RPMI7951 (cell line): ENCODE data around the gene ARVCF. TPM values are rescaled to one million over a fixed set of nuclear protein-coding genes. Genes with fewer than 3 reads are reported as not detected.

Experiments used
- DNase-seq: peaks from one replicate; pipeline ENCODE4 v3.0.0-alpha.2; 2012; ENCODE audit warnings: low read depth
- total RNA-seq: library from RNA; depleted of rRNA; stranded (reverse); fragments of >200 nt; shearing (Covaris generic); gene quantifications from 2 replicates; pipeline ENCODE4 v1.2.3, GENCODE V29; 2014

ARVCF gene
- total RNA-seq, 1 experiment from 2014 or later = 2.8 TPM

DNA sequence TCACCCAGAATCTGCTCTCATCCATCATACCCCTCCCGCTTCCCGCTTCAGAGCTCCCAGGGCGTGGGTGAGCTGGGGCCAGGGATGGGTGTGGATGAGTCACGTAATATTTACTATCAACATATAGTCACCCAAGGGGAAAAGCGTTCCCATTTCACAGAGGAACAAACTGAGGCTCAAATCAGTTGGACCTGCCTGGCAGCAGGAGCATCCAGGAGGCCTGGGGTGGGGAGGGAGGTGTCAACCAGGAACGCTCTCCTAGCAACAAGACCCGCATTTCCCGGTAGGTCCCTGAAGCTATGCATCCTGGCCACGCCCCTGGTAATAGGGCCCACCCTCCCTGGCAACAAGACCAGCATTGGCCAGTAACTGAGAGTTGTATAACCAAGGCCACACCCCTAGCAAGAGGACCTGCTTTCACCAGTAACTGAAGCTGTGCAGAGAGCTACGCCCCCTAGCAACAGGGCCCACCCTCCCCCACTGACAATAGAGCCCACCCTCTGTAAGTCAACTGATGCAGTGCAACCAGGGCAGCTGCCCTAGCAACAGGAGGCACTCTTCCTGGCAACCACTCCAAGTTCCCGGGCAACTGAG, 42.3 kb downstream of the ARVCF start:
- DNase-seq = peak; percentile 46

DNA sequence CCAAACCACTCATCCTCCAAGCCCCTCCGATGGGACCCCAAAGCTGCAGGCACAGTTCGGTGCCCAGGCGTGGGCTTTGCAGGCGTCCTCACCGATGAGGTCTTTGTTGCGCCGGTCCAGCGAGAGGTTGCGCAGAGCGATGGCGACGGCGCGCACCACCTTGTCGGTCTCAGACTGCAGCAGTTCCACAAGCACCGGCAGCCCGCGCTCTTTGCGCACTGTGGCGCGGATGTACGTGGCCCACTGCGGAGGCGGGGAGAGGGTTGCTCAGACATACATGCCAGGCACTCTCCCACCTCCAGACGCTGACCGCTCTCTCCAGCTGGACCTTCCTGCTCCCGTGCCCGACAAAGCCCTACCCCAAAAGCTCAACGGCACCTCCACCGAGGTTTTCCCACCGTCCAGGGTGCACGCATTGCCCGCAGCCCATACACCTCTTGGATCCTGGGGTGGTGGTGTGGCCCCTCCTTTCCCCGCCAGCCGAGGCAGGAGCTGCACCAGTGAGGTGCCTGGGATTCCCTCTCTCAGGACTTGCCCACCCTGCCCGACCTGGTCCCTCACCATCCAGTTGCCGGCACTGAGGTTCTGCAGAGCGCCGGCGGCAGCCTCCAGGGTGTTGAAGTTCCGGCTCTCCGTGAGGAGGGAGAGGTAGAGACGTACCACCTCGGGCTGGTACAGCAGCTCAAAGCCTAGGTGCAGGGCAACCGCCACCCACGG, 42.9 kb downstream of the ARVCF start:
- DNase-seq = no peak

DNA sequence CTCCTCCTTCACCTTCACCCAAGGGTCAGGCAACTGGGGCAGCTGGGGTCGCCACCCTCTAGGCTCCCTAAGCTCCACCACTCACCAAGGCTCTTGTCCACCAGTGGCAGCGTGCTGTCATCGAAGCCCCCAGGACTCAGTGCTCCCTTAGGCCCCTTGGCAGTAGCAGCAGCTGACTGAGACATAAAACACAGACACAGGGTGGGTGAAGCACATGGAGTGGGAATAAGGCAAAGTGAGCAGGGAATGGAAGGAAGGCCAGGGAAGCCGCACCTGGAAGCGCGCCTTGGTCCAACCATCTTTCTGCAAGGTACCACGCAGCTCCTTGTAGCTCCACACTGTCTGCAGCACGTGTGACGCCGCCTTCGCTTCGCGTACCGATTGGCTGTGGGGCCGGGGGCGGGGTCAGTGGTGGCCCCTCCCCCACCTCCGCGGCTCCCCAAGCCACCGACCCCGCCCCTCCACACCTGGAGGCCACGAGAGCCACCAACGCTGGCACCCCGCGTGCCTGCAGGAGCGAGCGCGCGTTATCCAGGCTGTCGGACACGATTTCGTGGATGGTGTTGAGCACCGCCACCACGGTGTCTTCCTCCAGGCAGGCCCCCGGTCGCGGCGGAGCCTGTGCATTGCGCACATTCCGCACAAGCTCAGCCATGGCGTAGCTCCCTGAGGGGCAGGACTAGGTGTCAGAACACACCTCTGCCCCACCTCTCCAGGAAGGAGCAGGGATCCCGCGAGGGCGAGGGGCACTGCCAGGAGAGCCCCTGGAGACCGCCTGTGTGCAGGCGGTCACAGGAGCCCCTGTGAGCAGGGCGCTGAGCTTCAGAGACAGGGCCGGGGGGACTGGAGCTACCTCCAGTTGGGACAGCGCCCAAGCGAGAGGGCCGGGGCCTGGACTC, 43.7 kb downstream of the ARVCF start:
- DNase-seq = no peak

DNA sequence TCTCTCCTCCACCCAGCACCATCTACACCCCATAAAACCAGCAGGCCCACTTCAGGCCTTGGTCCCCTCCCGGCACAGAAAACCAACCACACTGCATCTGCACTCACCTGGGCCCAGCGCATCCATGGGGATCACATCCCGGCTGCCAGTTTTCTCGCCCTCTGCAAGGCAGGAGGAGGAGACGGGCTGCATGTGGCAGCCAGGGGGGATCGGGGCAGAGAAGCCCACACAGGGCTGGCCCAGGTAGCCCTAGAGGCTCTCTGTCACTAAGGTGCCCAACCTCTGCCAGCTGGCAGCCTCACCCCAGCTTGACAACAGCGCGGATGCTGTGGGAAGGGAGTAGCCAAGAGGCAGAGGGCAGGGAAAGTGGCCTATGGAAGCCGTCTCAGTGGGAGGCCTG, 44.4 kb downstream of the ARVCF start:
- DNase-seq = no peak

DNA sequence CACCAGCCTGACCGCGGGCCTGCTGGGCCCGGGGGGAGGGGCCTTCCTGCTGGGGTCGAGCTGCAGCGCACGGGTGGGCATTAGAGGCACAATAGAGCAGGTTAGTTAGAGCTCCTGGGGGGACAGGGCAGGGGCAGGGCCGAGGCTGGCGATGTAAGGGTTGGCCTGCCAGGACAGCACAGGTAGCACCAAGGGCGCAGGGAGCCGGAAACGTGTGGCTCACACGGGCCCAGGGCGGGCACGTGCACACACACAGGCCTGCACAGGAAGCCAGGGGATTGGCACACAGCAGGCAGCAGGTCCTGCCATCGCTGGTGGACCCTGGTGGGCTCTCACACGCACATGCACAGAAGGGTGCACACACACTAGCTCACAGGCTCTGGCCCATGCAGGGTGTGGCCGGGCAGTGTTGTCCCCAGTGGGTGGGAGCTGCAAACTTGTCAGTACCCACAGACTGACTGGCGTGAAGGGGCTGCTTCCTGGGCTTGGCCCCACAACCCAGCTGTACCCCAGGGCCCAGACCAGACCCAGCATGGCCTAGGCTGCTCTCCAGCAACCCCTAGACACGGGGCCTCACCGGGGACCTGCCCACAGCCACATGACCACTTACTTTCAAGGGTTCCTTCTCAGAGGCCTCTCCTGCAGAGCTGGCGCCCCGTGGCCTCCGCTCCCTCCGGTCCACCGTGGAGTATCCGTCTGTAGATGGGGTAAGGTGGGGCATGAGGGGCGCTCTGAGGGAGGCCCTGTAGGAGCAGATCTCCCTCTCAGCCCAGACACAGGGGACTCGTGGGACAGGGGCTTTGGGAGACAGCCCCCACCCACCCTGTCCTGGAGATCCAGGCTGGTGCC, 45.1 kb downstream of the ARVCF start:
- no peak for DNase-seq

DNA sequence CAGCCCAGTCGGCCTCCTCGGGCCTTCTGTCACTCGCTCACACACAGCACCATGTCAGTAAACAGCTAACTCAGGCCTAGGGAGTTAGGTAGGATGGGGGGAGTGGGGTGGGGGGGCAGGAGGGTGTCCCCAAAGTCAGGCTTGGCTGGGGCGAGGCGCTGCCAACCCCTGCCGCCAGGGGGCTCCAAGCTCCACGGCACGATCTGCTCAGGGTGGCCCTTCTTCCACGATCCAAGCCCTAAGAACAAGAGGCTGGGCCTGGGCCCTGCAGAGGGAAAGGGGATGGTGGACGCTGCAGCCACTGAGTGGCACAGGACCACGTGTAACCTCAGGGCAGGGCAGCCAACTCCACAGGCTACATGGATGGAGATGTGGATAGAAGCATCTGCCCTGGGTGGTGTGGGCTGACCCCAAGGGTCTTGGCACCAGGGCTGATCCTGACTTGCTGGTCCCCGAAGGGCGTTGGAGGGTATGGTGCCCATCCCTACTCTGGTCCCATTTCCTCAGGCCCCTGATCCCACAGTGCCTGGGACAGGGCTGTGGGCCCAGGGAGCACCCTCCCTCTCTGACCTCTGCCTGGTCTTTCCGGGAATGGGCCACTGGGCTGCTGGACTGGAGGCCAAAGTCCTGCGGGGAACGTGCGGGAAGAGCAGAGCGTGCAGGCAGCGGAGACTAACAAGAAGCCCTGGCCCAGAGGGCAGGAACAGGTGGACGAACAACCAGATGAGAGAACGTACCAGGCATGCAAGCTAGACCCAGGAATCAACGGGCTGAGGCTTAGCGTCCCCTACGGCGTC, 45.9 kb downstream of the ARVCF start:
- DNase-seq = peak; percentile 37

DNA sequence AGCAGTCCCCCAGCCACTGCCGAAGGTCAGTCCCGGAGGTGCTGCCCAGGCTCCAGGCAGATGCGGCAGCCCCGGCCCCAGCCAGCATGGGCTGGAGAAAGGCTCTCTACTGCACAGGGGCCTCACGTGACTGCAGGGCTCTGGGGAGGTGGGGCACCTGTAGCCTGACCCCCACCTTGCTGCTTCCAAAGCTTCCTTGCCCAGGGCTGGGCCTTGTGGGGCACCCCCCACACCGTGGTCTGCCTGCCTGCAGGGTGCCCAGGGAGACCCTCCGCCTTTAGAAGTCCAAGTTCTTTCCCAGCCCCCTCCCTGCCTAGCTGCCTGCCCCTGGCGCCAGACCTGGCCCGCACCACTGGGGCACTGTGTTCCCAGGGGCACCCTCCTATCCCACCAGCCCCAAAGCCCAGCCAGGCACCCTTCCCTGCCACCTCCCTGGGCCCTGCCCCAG, 46.6 kb downstream of the ARVCF start:
- no peak for DNase-seq

DNA sequence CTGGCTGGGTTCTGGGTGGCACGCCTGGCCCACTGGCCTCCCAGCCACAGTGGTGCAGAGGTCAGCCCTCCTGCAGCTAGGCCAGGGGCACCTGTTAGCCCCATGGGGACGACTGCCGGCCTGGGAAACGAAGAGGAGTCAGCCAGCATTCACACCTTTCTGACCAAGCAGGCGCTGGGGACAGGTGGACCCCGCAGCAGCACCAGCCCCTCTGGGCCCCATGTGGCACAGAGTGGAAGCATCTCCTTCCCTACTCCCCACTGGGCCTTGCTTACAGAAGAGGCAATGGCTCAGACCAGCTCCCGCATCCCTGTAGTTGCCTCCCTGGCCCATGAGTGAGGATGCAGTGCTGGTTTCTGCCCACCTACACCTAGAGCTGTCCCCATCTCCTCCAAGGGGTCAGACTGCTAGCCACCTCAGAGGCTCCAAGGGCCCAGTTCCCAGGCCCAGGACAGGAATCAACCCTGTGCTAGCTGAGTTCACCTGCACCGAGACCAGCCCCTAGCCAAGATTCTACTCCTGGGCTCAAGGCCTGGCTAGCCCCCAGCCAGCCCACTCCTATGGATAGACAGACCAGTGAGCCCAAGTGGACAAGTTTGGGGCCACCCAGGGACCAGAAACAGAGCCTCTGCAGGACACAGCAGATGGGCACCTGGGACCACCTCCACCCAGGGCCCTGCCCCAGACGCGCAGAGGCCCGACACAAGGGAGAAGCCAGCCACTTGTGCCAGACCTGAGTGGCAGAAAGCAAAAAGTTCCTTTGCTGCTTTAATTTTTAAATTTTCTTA, 47.3 kb downstream of the ARVCF start:
- DNase-seq = no peak

DNA sequence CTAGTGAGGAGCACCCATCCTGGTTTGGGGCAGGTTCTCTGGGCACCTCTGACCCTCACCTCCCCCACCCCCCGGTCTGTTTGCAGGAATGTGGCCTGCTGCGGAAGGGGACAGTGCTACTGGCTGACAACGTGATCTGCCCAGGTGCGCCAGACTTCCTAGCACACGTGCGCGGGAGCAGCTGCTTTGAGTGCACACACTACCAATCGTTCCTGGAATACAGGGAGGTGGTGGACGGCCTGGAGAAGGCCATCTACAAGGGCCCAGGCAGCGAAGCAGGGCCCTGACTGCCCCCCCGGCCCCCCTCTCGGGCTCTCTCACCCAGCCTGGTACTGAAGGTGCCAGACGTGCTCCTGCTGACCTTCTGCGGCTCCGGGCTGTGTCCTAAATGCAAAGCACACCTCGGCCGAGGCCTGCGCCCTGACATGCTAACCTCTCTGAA, 48.2 kb downstream of the ARVCF start:
- no peak for DNase-seq

DNA sequence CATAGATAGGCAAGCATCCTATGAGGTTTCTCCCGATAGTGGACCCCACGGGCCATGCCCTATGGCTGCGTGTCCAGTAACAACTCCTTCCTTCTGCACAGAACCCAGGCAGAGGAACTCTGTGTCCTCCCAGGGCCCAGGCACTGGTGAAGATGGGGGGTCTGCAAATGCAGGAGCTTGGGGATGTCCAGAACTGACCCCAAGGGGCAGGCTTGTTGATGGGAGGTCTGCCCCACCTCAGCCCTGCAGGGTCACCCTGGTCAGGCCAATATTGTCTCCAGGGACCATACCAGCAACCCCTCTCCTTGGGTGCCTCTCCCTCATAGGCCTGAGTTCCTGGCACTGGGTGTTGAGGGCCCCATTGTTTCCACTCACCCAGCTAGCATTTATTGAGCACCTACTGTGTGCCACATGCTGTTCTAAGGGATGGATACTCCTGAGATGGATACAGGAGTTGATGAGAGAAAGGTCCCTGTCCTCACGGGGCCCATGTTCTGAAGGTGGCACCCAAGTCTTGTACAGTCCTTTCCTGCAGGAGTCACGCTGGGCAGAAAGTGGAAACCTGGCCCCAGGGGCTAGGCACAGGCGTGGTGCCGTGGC, 48.7 kb downstream of the ARVCF start:
- DNase-seq = no peak

DNA sequence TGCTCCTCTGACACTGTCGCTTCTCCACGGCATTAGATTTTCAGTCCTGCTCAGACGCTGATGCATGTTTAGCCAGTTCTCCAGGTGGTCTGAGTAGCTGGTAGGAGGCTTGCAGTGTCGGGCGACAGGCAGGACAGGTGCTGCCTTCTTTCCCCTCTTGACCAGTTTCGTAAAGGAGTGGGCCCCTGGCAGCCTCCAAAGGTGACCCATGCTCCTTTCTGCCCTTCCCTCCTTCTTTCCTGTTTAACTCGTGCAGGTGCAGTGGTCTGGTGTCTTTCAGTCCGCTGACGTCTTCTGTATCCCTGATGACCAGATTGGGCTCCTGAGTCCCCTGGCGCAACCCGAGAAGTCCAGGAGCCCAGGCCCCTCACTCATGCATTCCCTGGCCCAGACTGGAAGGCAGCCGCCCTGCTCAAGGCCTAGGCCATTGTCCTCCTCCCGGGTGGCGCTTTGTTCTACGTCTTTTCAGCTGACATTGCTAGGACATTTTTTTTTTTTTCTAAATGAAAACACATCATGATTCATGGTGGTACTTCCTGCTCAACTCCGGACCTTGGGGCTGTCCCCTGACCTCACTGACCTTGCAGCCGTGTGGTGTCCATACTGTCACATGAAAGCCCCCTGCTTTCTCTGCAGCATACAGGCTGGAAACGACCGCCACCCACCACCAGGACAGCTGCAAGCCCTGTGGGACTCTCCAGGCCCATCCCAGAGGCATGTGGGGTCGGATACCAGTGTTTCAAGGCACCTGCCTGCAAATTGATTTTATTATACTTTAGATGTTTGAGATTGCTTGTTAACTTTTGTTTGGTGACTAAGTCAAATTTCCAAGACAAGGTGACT, 49.5 kb downstream of the ARVCF start:
- no peak for DNase-seq

DNA sequence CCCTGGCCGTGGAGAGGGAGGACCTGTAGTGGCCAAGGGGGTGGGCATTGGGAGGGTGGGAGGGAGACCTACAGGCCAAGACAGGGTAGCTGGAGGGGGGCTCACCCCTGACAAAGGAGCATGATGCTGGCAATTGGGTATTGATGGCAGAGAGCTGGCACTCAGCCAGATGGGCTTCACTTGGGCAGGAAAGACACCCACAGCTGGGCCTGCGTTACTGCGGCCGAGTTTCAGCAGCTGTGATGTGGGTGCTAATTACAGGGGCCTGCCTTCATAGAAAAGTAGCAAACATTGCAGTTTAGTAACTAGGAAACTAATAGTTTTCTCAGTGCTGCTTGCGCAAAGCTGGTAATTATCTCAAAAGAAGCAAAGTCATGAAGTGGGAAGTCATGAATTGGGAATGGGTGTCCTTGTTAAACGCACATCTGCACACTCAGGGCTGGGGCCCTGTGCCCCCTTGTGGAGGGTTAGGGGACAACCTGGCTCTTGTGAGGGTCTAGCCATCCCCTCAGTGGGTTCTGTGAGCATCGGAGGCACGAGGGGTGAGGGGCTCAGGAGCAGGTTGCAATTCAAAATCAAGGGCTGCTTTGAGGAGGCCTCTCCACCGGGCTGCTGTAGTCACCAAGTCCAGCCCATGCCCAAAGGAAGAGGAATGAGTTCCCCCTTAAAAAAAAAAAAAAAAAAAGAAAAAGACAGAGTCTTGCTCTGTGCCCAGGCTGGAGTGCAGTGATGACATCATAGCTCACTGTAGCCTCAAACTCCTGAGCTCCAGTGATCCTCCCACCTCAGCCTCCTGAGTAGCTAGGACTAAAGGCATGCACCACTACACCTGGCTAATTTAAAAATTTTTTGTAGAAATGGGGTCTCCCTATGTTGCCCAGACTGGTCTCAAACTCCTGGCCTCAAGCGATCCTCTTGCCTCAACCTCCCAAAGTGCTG, 50.6 kb downstream of the ARVCF start:
- no peak for DNase-seq

DNA sequence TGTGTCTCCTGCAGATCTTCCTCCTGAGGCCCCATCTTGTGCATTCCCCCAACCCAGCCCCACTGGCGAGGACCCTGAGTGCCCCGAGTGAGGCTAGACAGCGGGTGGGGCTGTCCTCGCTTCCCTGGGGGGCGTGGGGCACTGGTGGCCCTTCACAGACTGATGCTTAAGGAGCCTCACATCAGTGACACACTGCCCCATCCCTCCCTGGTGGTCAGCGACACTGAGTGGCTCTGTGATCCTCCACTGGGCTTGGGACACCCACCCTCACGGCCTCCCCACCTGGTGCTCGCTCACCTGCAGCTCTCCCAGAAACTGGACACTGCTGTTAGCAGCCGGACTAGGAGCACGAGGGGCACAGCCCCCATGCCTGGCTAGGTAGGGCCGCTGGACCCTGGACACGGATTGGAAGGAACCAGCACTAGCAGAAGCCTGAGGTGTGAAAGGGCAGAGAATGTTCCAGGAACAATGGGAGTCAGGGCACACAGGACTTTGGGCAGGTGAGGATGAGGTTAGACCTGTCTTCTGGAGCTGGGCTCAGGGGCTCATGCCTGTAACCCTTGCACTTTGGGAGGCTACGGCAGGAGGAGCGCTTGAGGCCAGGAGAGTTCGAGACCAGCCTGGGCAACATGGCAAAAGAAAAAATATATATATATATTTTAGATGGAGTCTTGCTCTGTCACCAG, 51.8 kb downstream of the ARVCF start:
- DNase-seq = no peak

DNA sequence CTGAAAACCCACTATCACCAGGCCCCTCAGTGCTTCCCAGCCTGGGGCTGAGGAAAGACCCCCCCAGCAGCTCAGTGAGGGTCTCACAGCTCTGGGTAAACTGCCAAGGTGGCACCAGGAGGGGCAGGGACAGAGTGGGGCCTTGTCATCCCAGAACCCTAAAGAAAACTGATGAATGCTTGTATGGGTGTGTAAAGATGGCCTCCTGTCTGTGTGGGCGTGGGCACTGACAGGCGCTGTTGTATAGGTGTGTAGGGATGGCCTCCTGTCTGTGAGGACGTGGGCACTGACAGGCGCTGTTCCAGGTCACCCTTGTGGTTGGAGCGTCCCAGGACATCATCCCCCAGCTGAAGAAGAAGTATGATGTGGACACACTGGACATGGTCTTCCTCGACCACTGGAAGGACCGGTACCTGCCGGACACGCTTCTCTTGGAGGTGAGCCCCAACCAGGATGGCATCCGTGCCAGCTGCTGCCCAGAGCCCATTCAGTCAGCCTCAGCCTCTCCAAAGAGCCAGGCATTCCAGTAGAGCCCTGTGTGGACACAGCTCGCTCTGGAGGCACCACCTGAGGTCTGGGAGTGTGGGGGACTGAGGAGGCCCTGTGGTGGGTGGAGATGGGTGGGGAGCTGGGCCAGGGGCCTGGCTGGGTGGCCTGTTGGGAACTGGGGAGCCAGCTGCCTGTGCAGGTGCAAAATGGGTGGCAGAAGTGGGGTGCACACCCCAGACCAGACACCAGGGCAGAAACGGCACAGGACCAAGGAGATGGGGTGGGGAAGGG, 52.6 kb downstream of the ARVCF start:
- no peak for DNase-seq

DNA sequence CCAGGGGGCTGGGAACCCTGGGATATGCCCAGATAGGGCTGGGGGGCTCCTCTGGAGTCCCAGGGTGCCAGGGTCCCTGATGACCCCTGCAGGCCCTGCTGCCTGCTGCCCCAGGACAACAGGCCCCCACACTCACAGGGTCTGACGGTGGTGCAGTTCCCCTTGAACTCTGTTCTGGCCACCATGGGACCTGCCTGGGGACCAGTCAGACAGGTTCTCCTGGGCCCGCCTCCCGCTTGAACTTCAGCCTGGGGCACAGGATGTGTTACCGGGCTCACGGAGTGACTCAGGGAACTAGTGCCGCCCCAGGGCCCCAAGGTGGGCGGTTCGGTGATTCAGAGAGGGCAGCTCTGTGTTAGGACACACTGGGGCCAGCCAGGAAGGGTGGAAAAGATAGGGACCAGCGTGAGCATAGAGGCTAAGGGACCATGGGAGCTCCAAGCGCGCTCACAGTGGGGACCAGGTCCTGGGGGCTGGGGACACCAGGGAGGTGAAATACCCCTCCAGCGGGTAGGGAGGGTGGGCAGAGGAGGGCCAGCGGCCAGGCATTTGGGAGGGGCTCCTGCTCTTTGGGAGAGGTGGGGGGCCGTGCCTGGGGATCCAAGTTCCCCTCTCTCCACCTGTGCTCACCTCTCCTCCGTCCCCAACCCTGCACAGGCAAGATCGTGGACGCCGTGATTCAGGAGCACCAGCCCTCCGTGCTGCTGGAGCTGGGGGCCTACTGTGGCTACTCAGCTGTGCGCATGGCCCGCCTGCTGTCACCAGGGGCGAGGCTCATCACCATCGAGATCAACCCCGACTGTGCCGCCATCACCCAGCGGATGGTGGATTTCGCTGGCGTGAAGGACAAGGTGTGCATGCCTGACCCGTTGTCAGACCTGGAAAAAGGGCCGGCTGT, 53.5 kb downstream of the ARVCF start:
- DNase-seq = peak; percentile 66
